Measurements from ENCODE around the gene CACNG4.
A peak's percentile ranks its signal among the peaks of the same experiment; 100 is the strongest.

Gene CACNG4

DNA sequence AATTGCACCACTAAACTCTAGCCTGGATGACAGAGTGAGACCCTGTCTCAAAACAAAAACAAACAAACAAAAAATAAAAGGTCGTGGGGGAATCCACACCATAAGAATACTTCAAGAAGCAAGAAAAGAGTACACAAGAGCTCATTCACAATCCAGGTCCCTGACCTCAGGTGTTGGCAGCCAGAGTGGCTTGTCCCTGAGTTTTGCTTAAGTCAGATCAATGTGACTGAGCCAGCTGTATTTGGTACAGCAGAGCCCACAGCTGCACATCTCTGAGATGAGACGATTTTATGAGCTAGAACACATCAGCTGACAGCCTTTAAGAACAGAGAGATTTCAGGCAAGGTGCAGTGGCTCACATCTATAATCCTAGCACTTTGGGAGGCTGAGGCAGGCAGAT lies 102.2 kb downstream of the CACNG4 start:
- no peak for DNase-seq (ENCODE audit: low spot score)

DNA sequence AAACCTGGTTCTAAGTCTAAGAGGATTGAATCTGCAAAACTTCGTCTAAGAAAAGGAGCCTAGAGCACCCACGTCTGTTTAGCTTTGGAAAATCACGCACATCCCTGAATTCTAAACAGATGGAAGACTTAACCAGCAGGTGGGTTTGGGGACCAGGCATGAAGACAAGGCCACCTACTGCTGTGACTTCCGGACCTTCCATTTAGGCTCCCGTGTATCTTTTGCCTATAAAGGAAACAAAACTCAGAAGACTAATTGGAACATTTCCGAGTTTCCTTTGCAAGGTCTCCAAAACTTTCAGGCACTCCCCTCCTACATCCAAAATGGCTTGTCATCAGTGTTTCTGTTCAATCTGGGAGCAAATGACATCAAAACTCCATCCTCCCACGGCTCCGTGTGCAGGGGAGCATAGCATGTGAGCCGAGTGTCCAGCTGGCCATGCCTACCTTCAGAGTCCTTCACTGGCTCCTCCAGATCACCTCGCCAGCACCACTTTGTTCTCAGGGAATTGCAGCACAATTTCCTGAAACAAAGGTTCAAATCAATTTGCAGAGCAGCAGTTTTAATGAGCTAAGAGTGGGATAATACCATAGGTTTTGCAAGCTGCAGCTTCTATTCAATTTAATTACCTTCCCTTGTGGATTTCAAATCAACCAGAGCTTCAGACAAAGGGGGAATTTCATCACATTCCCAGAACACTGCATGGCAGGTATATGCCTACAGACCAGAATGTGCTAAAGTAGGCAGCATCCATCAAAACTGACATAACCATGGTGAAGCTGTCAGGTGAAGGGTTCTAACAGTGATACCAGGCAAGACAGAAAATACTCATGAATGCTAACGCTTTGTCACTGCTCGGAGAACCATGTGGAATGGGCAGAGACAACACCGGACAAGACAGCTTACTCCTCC lies 103.3 kb downstream of the CACNG4 start:
- no peak for DNase-seq (ENCODE audit: low spot score)

DNA sequence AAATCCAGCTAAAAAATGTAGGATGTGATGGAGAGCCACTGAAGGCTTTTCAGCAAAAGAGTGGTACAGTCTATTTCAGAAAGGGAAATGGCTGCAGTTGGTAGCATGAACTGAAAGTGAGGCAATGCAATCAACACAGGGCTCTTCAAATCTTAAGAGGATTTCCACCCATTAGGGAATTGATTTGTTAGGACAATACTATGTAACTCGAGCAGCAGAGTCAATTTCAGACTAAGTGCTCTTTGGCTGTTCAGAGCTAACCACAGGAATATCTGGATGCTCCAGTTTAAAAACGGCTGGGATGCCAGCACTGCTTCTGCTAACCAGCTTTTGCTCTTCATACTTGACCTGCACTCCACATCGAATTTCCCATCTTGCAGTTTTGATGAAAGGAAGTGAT lies 104.5 kb downstream of the CACNG4 start:
- DNase-seq (ENCODE audit: low spot score): no peak

DNA sequence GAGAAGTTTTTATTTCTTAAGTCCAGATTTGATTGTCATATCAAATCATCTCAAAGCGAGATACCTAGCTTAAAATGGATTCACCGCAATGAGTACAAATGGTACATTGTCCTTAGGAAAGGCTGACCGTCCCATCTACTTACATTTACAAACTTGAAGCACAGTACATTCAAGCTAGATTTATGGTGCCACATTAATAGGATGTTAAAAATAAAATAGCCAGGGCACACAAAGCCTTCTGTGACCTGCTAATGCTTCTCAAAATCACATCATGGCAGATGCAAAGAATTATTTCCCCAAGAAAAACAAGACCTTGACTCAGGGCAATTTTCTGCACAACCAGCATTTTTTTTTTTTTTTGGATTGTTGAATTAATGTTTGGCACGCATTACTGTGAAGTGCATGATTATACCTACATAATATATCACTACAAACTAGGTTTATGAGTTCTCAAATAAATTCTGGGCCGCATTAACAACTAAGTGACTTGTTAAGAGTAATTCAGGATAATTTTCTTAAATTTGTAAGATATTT lies 105.2 kb downstream of the CACNG4 start:
- DNase-seq (ENCODE audit: low spot score): no peak

DNA sequence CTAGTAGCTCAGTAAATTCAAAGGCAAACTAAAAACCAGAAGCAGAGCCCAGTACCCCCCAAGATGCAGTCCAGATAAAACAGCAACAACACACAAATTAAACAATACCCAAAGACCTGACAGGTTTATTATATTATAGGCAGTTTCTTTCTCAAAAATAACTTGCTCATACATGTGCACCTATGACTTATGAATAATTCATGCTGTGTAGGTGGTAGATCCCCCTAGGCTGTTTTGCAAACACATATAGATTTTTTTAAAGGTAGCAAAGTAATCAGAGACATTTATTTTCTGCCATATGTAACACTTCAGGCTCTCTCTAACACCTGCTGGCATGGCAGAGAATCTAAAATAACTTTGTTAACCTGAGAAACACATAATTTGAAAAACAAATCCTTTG lies 107.1 kb downstream of the CACNG4 start:
- no peak for DNase-seq (ENCODE audit: low spot score)

DNA sequence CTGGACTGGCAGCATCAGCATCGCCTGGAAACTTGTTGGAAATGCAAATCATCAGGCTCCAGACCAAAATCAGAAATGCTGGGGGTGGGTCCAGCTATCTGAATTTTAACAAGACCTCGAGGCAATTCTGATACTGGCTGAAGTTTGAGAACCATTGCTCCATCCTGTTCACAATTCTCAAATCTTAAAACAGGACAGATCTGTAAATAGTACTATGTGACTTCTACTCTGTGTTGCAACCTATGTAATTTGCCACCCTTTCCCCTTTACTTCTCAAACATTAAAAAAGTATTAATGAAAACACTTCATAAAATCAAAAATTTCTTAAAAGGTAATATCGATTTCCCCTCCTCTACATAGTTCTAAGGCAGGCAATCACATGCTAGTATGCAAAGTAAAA lies 108.4 kb downstream of the CACNG4 start:
- DNase-seq (ENCODE audit: low spot score): no peak

DNA sequence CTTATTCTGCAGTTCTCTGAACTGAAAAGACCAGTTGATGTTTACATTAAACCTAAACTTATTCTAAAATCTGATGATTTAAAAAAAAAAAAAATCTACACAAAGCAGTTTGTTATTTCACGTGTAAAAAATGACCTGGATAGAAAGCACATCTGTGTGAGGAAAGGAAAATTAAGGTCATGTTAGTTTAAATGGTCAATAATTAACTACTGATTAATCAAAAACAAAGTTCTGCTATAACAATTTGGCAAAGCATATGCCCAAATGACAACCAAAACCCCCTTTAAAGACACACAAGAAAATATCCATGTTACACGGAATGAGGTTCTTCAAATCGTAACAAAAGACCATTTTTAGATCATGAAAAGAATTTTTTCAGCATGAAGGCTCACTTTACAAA lies 110.3 kb downstream of the CACNG4 start:
- no peak for DNase-seq (ENCODE audit: low spot score)

DNA sequence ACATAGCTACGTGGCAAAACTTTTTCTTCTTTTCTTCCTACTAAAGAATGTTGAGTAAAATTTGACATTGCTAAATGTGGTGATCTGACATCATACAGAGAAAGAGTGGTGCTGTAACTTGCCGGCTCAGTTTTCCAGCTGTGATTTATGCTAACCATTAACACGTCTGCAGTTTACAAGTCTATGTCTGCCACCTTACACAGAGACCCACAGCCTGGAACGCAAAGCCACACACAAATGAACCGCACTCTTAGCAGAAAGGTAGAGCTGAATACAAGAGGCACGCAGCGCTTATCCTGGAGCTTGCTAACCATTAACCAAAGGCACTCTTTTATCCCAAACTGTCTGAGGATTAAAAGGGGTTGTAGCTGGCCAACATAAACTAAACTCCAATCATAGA lies 111.8 kb downstream of the CACNG4 start:
- no peak for DNase-seq (ENCODE audit: low spot score)

DNA sequence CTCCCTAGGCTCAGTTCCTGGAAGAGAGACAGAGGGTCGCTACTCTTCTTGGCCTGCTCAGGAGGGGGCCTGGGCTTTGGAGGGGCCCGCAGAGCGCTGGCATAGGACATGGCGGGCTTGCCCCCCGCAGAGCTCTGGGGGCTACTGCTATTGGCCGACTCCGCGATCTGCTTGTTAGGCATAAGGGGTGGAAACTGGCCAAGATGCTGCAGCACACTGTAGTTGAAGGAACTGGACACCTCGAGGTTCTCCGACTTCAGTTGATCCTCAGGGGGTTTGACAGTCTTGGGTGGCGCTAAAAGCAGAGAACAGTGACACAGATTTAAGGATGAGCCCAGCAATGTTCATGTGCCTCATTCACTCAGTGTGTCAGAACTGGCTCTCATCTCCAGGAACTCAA lies 113.8 kb downstream of the CACNG4 start:
- no peak for DNase-seq (ENCODE audit: low spot score)

DNA sequence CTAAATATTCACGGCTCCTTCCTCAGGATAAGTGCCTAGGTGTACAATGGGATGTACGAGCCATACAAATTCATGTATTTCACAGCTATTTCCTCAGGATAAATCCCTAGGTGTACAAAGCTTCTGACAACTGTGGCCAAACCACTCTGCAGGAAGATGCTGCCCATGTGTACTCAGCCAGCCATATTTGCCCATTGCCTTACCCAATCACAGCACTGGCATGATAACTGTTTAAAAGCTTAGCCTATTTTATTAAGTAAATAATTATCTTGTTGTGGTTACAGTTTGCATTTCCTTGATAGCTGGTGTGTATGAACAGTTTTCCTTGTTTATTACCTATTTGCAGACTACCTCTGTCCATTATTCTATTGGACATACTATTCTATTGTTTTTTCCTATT lies 115.0 kb downstream of the CACNG4 start:
- DNase-seq (ENCODE audit: low spot score): no peak

DNA sequence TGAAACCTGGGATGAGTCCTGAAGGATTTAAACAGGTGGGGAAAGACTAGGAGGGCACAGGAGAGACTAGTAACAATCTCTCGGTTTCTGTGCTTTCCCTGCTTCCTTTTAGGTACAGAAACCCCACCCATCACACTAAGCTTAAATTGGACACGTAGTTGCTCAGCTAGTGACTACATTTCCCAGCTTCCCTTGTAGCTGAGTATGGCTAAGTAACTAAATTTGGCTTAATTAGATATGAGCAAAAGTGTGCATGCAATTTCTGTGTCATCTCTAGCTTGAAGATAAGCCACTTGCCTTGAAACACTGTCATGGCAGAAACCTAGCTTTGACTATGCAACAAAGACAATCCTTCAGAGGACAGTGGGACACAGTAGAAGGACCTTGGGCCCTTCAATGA lies 116.3 kb downstream of the CACNG4 start:
- no peak for DNase-seq (ENCODE audit: low spot score)

DNA sequence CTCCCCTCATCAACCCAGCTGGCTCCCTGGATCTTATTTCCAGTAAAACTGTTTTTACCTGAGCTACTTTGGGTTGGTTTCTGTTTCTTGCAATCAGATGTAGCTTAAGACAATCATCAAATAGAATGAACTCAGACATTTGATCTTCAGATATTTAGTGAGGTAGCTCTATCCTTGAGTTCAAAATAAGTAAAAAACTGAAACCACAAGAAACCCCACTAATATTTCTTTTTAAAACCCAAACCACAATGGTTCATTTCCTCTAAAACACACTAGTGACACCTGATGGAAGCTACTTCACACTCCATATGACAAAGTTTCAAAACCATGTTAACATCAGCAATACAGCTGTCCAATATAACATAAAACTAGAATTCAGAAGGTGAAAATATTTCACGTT lies 117.6 kb downstream of the CACNG4 start:
- DNase-seq (ENCODE audit: low spot score): peak; percentile 8
